Mesothelial cell of epicardium (in vitro differentiated cells): ENCODE measurements around the gene NALCN. TPM values are rescaled to one million over a fixed set of nuclear protein-coding genes. Genes with fewer than 3 reads are reported as not detected.

ENCODE experiments used
- DNase-seq, 2 experiments: peaks; one replicate each; pipeline ENCODE4 v3.0.0; 2021; ENCODE audit warnings: low spot score in 2 of 2; ENCODE audit not compliant: unreplicated experiment in 2 of 2
- H3K27ac Mint-ChIP-seq: 2 replicates; pipeline ENCODE4 v1.8.0; 2021; ENCODE audit warnings: mixed read lengths
- H3K27me3 Mint-ChIP-seq: 2 replicates; pipeline ENCODE4 v1.8.0; 2021; ENCODE audit warnings: low read depth, mixed read lengths
- H3K36me3 Mint-ChIP-seq: 2 replicates; pipeline ENCODE4 v1.8.0; 2021; ENCODE audit warnings: mixed read lengths
- H3K4me1 Mint-ChIP-seq: 2 replicates; pipeline ENCODE4 v1.8.0; 2021; ENCODE audit warnings: mixed read lengths
- H3K4me3 Mint-ChIP-seq: 2 replicates; pipeline ENCODE4 v1.8.0; 2021; ENCODE audit warnings: mild to moderate bottlenecking, moderate library complexity, mixed read lengths
- H3K9me3 Mint-ChIP-seq: 2 replicates; pipeline ENCODE4 v1.8.0; 2021; ENCODE audit warnings: mixed read lengths
- total RNA-seq: library from RNA; stranded (reverse); gene quantifications from 3 replicates; pipeline ENCODE4 v1.2.1, GENCODE V29; 2021
- TF ChIP-seq, protein P1 (sequence below): fragments of 200-600 bp; sonication (generic); IDR thresholded peaks from one replicate; pipeline ENCODE4 v1.5.0; 2021; ENCODE audit warnings: antibody characterized with exemption; ENCODE audit not compliant: unreplicated experiment

NALCN gene
- total RNA-seq, 1 donor from 2014 or later: 2.2 TPM

DNA sequence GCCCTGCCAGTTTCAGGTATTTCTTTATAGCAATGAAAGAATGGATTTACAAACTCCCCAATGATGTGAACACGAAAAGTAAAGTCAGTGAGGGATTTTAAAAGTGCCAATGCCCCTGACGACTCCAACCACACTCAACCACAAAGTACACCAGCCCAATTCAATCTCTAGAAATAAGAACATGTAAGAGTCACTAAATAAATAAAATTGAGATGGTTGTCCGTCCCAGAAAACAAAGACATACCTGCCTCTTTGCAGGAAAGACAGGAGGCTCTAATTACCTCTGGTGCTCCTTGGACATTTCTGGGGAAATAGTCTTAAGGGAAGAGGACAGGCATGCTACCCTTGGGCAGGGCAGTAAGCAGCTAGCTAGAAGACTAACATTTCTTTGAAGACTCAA is 55.8 kb downstream of the NALCN start:
- H3K27me3 Mint-ChIP-seq: peaks cover 24% of the 10 kb centered on the region
- H3K4me3 Mint-ChIP-seq: no peak overlapping the region
- no peak for DNase-seq
- H3K4me1 Mint-ChIP-seq: no peaks in the 10 kb centered on the region
- H3K9me3 Mint-ChIP-seq: peaks cover 31% of the 10 kb centered on the region
- H3K36me3 Mint-ChIP-seq: no peaks in the 10 kb centered on the region
- H3K27ac Mint-ChIP-seq: no peak overlapping the region
- TF ChIP-seq, protein P1, sequence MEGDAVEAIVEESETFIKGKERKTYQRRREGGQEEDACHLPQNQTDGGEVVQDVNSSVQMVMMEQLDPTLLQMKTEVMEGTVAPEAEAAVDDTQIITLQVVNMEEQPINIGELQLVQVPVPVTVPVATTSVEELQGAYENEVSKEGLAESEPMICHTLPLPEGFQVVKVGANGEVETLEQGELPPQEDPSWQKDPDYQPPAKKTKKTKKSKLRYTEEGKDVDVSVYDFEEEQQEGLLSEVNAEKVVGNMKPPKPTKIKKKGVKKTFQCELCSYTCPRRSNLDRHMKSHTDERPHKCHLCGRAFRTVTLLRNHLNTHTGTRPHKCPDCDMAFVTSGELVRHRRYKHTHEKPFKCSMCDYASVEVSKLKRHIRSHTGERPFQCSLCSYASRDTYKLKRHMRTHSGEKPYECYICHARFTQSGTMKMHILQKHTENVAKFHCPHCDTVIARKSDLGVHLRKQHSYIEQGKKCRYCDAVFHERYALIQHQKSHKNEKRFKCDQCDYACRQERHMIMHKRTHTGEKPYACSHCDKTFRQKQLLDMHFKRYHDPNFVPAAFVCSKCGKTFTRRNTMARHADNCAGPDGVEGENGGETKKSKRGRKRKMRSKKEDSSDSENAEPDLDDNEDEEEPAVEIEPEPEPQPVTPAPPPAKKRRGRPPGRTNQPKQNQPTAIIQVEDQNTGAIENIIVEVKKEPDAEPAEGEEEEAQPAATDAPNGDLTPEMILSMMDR: no peak

DNA sequence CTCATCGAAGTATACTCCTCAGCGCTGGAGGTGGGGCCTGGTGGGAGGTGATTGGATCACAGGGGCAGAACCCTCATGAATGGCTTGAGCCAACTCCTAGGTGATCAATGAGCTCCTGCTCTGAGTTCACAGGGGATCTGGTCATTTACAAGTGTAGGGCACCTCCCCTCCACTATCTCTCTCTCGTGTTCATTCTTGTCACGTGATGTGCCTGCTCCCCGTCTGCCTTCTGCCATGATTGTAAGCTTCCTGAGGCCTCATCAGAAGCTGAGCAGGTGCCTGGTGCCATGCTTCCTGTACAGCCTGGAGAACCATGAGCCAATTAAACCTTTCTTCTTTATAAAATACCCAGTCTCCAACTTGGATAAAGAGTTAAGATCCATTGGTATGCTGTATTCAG is 61.4 kb downstream of the NALCN start:
- TF ChIP-seq, protein P1: no peak
- Mint-ChIP-seq H3K9me3 (peaks cover 12% of the 10 kb centered on the region), H3K36me3 (no peaks in the 10 kb centered on the region)

DNA sequence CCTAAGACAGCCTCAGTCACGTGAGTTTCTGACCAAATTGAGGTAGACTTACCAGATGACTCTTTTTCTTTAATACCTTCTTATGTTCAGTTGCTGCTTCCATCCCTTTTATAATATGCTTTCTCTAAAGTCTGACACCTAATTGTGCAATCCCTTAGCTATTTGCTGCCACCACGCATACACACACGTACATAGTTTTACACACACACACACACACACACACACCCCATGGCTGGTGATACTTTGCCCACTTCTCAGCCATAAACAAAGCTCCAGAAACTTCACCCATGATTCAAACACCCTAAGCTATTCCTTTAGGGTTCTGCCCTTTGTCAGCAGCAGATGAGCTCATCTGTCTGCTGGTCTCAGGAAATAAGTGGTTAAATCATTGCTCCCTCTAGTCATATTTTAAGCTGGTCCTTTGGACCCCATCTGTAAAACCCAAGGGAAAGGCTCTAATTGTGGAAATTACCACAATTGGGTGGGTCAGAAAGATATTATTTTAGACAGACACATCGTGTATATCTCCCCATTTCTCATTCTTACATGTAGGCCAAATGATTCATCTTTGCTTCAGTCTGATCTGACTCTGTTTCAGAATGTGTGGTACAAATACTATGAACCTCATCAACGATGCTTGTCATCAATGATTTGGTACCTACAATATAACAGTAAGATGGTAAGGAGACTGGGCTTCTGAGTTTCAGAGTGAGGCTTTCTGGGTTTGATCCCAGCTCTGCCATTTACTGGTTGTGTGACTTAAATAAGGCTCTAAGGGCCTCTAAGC is 69.2 kb downstream of the NALCN start:
- Mint-ChIP-seq H3K9me3 (no peaks in the 10 kb centered on the region), H3K4me3 (no peak overlapping the region), H3K27me3 (peaks cover 2% of the 10 kb centered on the region), H3K4me1 (no peaks in the 10 kb centered on the region), H3K36me3 (no peaks in the 10 kb centered on the region), H3K27ac (no peak overlapping the region)
- no peak for DNase-seq
- TF ChIP-seq, protein P1: no peak

More for the DNA sequence above, 61.4 kb downstream of the NALCN start:
- no peak for DNase-seq
- Mint-ChIP-seq H3K4me3 (no peak overlapping the region), H3K27ac (no peak overlapping the region), H3K27me3 (peaks cover 16% of the 10 kb centered on the region), H3K4me1 (no peaks in the 10 kb centered on the region)

DNA sequence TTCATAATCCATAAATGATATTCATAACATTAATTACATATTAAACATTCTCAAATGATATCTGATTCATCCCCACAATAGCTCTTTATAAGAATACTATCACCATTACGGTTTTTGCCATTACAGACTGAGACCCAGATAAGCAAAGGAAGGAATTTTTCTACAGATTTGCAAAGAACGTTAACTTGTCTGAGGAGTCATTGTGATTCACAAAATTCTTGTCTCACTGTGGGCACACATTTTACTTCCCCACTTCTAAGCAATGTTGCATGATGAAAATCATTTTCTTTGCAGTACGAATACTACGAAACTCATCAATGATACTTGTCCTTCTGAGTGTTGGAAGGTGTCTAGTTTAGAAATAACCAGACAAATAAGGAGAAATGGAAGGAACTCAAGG is 70.1 kb downstream of the NALCN start:
- no peak overlapping the region for H3K4me3 Mint-ChIP-seq

DNA sequence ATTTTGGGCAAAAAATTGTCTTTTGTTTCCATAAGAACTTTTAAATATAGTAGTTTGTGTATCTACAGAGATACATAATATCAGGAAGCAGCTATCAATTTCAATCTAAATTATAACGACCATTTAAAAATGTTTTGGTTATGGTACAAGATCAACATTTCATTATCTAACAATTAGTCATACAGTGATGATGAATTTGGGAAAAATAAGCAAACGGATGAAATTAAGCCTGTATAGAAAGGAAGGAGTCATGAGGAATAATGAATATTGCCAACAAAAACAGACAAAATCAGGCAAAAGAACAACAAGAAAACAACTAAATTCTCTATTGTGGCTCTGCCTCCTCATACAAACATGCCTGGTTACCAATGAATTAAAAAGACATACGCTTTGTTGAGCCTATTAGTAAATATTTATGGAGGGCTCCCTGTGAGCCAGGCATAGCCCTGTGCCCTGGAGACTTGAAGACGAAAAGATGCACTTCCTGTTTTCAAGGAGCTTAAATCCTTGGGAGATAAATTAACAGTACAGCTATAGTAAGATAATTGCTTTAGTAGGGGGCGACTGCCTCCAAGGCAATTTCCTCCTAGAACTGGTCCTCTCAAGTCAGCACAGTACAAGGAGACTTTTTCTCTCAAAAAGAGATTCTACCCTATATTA is 73.0 kb downstream of the NALCN start:
- Mint-ChIP-seq H3K27me3 (peaks cover 10% of the 10 kb centered on the region), H3K4me1 (no peaks in the 10 kb centered on the region), H3K27ac (no peak overlapping the region), H3K9me3 (no peaks in the 10 kb centered on the region), H3K36me3 (no peaks in the 10 kb centered on the region), H3K4me3 (no peak overlapping the region)
- DNase-seq: no peak
- TF ChIP-seq, protein P1: no peak

More for the DNA sequence above, 70.1 kb downstream of the NALCN start:
- Mint-ChIP-seq H3K4me1 (no peaks in the 10 kb centered on the region), H3K36me3 (no peaks in the 10 kb centered on the region), H3K9me3 (no peaks in the 10 kb centered on the region), H3K27me3 (no peaks in the 10 kb centered on the region), H3K27ac (no peak overlapping the region)
- TF ChIP-seq, protein P1: no peak
- no peak for DNase-seq
